ENCODE data around the gene TBC1D19. TPM values are rescaled to one million over a fixed set of nuclear protein-coding genes. Genes with fewer than 3 reads are reported as not detected.
"Not testable (repeated sequence)": the region's sequence is repeated elsewhere in the genome, so short reads cannot be mapped to it uniquely, and the experiment has no call there.

Gene TBC1D19
- total RNA-seq, 1 donor from 2014 or later, result 9.7 TPM

GRCh38 chr4:26613735-26614134 is 29.9 kb downstream of the TBC1D19 start:
- DNase-seq (ENCODE audit: low read depth) (no peak), FAIRE-seq (no peak)
- TF ChIP-seq, protein P1, sequence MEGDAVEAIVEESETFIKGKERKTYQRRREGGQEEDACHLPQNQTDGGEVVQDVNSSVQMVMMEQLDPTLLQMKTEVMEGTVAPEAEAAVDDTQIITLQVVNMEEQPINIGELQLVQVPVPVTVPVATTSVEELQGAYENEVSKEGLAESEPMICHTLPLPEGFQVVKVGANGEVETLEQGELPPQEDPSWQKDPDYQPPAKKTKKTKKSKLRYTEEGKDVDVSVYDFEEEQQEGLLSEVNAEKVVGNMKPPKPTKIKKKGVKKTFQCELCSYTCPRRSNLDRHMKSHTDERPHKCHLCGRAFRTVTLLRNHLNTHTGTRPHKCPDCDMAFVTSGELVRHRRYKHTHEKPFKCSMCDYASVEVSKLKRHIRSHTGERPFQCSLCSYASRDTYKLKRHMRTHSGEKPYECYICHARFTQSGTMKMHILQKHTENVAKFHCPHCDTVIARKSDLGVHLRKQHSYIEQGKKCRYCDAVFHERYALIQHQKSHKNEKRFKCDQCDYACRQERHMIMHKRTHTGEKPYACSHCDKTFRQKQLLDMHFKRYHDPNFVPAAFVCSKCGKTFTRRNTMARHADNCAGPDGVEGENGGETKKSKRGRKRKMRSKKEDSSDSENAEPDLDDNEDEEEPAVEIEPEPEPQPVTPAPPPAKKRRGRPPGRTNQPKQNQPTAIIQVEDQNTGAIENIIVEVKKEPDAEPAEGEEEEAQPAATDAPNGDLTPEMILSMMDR (IDR thresholded peaks at IDR 0.05; ENCODE audit: insufficient read depth, low read length, severe bottlenecking), result no peak
- no peak overlapping the region for H3K4me3 ChIP-seq (ENCODE audit: low read depth, low read length)
- no peaks in the 10 kb centered on the region for H3K36me3 ChIP-seq (ENCODE audit: control insufficient read depth, insufficient read depth, low read length)
- H3K27me3 ChIP-seq (ENCODE audit: control insufficient read depth, insufficient read depth, low read length), result no peaks in the 10 kb centered on the region

- Histone ChIP-seq H3K36me3 (ENCODE audit: control insufficient read depth, insufficient read depth, low read length) (no peaks in the 10 kb centered on the region), H3K4me3 (ENCODE audit: low read depth, low read length) (no peak overlapping the region), H3K27me3 (ENCODE audit: control insufficient read depth, insufficient read depth, low read length) (no peaks in the 10 kb centered on the region)
- DNase-seq (ENCODE audit: low read depth) (peak; percentile 78), FAIRE-seq (no peak)
- TF ChIP-seq, protein P1 (IDR thresholded peaks at IDR 0.05; ENCODE audit: insufficient read depth, low read length, severe bottlenecking), result no peak
Observed at GRCh38 chr4:26619784-26620183, 35.9 kb downstream of the TBC1D19 start.

DNA sequence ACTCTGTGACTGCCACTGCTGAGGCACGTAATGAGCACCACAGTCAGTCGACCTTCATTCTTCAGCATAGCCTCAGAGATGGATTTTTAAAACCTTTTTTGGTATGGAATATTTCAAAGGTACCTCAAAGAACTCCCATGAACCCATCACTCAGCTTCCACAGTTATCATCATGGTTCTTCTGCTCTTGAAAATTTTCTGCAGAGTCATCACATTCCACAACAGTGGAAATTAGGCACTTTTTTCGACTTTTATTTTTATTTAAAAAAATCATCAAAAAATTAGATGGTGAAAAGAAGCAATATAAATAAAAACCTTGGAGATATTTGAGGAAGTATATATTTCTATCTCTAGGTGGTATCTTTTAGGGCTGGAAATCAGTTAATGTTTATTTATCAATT is 37.5 kb downstream of the TBC1D19 start:
- FAIRE-seq, result no peak
- Histone ChIP-seq H3K27me3 (ENCODE audit: control insufficient read depth, insufficient read depth, low read length) (no peaks in the 10 kb centered on the region), H3K4me3 (ENCODE audit: low read depth, low read length) (no peak overlapping the region), H3K36me3 (ENCODE audit: control insufficient read depth, insufficient read depth, low read length) (no peaks in the 10 kb centered on the region)
- no peak for DNase-seq (ENCODE audit: low read depth)
- TF ChIP-seq, protein P1 (IDR thresholded peaks at IDR 0.05; ENCODE audit: insufficient read depth, low read length, severe bottlenecking), result no peak

GRCh38 chr4:26622913-26623312 is 39.0 kb downstream of the TBC1D19 start:
- no peak for DNase-seq (ENCODE audit: low read depth)
- Histone ChIP-seq H3K27me3 (ENCODE audit: control insufficient read depth, insufficient read depth, low read length) (no peaks in the 10 kb centered on the region), H3K36me3 (ENCODE audit: control insufficient read depth, insufficient read depth, low read length) (no peaks in the 10 kb centered on the region), H3K4me3 (ENCODE audit: low read depth, low read length) (no peak overlapping the region)
- no peak for FAIRE-seq
- TF ChIP-seq, protein P1 (IDR thresholded peaks at IDR 0.05; ENCODE audit: insufficient read depth, low read length, severe bottlenecking), result no peak

DNA sequence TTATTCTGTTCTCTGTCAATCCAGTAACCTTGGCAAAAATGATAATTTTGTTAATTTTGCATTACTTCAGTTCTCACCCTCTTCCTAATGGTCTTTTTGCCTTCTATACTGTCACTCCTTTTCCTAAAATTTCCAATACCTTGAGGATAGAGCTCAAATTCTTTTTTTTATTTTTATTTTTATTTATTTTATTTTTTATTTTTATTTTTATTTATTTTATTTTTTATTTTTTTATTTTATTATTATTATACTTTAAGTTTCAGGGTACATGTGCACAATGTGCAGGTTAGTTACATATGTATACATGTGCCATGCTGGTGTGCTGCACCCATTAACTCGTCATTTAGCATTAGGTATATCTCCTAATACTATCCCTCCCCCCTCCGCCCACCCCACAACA is 42.8 kb downstream of the TBC1D19 start:
- DNase-seq (ENCODE audit: low read depth); H3K4me3 ChIP-seq (ENCODE audit: low read depth, low read length); FAIRE-seq: not testable (repeated sequence)

DNA sequence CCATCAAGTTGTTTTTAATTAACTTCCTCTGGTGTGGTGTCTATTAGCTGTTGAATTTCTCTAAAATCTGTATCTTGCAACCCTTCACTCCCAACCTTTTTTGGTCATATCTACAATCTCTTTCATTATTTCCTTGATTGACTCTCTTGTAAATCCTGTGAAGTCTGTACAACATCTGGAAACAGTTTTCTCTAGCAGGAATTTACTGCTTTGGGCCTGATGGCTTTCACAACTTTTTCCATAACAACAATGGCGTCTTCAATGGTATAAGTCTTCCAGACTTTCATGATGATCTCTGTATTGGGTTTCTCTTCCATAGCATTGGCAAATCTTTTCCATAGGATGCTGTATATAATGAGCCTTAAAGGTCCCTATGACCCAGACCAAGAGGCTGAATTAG is 49.0 kb downstream of the TBC1D19 start:
- DNase-seq (ENCODE audit: low read depth) (no peak), FAIRE-seq (no peak)
- H3K4me3 ChIP-seq (ENCODE audit: low read depth, low read length), result no peak overlapping the region

More for the DNA sequence above, 42.8 kb downstream of the TBC1D19 start:
- not testable (repeated sequence) for H3K27me3 ChIP-seq (ENCODE audit: control insufficient read depth, insufficient read depth, low read length); H3K36me3 ChIP-seq (ENCODE audit: control insufficient read depth, insufficient read depth, low read length)

More for the DNA sequence above, 49.0 kb downstream of the TBC1D19 start:
- H3K27me3 ChIP-seq (ENCODE audit: control insufficient read depth, insufficient read depth, low read length), result no peaks in the 10 kb centered on the region
- TF ChIP-seq, protein P1 (IDR thresholded peaks at IDR 0.05; ENCODE audit: insufficient read depth, low read length, severe bottlenecking), result no peak
- H3K36me3 ChIP-seq (ENCODE audit: control insufficient read depth, insufficient read depth, low read length), result no peaks in the 10 kb centered on the region

Measured in bronchial epithelial cell (primary cell).